GM12801 (cell line): Measurements from ENCODE around the gene THTPA.

Source experiments
- TF ChIP-seq, protein P1 (sequence below): IDR thresholded peaks from one replicate; pipeline ENCODE4 v1.5.1; 2011; ENCODE audit warnings: control low read depth; ENCODE audit not compliant: insufficient read length; ENCODE audit errors: extremely low read depth

Gene THTPA

DNA sequence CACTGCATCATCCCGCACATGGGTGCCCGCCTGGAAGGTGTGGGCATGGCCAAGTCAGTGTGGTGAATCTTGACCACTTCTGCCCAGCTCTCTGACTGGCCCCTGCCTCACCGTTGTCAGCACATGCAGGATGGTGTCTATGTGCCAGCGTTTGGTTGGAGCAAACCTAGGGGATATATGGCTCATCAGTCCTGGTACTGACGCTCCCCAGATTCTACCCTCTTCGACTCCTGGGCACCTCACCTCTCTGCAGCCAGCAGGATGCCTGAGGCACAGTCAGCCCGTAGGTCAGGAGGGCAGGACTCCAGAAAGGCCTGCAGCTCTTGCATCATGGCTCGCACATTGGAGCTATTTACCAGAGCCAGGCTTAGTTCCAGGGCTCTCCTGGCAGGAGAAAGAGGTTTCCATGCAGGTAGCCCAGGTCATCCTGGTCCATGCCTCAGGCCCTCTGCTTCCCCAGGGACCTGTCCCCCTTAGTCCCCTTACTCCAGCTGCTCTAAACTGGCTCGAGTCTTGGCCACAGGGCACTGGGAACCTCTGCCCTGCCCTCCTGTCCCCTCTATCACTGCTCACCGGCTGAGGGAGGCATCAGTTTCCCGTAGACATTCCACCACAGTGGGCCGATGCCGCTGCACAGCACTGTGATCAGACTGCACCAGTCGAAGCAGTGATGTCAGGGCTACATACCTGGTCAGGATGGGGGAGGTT is 7.6 kb downstream of the THTPA start:
- TF ChIP-seq, protein P1, sequence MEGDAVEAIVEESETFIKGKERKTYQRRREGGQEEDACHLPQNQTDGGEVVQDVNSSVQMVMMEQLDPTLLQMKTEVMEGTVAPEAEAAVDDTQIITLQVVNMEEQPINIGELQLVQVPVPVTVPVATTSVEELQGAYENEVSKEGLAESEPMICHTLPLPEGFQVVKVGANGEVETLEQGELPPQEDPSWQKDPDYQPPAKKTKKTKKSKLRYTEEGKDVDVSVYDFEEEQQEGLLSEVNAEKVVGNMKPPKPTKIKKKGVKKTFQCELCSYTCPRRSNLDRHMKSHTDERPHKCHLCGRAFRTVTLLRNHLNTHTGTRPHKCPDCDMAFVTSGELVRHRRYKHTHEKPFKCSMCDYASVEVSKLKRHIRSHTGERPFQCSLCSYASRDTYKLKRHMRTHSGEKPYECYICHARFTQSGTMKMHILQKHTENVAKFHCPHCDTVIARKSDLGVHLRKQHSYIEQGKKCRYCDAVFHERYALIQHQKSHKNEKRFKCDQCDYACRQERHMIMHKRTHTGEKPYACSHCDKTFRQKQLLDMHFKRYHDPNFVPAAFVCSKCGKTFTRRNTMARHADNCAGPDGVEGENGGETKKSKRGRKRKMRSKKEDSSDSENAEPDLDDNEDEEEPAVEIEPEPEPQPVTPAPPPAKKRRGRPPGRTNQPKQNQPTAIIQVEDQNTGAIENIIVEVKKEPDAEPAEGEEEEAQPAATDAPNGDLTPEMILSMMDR, result no peak

DNA sequence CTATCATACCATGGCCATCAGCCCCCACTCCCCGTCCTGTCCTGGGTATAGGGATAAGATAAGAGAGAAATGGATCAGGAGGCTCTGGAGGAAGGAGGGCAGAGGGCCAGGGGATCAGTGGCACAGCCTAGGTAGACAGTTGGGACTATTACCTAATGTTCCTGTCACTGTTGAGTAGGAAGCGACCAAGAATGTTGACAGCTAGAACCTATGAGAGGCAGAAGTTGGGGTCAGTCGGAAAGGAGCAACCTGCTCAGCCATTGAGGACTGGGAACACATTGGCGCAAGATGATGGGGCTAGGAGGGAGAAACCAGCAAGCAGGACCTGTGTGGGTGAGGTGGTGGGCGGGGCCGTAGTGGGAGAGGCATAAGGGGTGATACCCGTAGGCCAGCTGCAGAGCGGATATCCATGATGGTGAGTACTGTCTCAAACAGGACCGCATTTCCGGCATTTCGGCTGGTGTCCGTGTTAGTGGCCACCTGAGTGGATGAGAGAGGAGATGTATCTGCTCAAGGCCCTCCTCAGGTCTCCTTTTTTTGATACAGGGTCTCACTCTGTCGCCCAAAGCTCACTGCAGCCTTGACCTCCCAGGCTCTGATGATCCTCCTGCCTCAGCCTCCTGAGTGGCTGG is 8.2 kb downstream of the THTPA start:
- TF ChIP-seq, protein P1, result no peak

DNA sequence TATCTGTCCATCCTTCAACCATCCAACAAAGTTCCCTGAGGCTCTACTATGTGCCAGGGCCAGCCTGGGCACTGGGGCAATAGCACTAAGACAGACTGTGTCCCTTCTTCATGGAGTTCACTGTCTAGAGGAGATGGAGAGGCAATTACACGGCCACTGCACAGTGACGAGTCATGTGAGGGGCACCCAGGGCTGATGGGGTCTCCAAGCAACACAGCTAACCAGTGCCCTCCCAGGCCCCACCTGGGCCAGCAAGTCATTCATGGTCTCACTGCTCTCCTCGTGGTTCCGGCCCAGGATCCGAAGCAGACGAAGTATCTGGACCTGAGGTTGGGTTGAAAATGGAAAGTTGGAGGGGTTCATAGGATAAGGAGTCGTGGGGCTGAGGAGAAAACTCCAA is 8.8 kb downstream of the THTPA start:
- TF ChIP-seq, protein P1, result no peak

DNA sequence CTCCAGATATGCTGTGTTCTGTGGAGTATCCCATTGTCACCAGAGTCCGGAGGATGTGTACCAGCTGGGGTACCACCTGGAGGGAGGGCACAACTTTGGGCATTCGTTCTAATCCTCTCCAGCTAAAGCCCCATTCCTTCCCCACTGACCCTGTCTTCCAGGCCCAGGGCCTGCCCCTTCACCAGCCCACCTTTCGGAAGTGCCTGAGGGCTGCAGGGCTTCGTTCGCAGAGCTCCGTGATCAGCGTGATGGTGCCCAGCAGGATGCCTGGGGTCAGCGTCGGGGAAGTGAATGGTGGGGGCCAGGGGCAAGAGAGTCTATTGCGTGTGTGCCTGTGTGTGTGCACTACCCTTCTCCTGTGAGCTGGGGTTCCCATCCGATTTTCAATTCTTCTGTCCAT is 9.6 kb downstream of the THTPA start:
- TF ChIP-seq, protein P1, result no peak

DNA sequence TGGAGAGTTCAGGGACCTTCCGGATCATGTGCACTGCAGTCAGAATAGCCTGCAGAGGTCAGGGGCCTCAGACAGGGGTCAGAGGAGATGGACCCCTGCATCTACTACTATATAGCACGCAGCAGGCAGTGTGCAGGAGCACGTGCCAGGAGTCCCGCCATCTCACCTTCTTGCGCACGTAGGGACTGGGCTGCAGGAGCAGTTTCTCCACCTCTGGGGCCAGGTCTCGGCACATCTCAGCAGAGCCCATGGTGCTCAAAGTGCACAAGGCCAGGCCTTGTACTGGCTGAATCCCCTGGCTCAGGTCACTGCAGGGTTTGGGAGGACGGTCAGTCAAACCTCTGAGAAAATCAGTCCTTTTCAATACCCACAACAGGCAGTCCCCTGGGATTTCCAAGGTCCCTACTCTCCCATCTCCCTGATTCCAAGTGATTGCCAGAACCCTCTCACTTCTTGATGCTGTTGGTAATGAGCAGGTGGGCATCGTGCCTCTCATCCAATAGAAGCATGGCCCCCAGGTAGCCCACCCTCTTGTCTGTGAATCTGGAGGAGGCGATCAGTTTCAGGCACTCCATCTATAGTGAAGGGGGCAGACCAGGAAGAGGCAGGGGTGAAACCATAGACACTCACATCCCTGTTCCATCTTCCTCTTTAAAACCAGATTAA is 10.2 kb downstream of the THTPA start:
- TF ChIP-seq, protein P1, result no peak

DNA sequence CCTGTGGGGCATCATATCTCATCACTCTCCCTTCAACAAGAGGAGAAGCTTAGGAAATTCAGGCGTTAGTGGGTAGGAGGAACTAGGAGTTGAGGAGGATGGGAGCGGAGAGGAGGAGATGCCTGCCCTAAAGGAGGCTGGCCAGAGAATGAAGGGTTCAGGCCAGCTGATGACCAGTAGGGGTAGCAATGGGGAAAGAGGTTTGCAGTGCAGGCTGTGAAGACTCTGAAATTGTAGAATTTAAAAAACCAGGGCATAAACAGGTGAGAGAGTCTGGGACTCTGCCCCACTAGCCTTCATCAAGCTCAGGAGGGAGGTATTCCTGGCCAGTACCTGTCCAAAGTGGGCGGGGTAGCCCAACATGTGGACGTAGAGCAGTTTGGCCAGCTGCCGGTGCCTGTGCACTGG is 10.7 kb downstream of the THTPA start:
- TF ChIP-seq, protein P1, result no peak

DNA sequence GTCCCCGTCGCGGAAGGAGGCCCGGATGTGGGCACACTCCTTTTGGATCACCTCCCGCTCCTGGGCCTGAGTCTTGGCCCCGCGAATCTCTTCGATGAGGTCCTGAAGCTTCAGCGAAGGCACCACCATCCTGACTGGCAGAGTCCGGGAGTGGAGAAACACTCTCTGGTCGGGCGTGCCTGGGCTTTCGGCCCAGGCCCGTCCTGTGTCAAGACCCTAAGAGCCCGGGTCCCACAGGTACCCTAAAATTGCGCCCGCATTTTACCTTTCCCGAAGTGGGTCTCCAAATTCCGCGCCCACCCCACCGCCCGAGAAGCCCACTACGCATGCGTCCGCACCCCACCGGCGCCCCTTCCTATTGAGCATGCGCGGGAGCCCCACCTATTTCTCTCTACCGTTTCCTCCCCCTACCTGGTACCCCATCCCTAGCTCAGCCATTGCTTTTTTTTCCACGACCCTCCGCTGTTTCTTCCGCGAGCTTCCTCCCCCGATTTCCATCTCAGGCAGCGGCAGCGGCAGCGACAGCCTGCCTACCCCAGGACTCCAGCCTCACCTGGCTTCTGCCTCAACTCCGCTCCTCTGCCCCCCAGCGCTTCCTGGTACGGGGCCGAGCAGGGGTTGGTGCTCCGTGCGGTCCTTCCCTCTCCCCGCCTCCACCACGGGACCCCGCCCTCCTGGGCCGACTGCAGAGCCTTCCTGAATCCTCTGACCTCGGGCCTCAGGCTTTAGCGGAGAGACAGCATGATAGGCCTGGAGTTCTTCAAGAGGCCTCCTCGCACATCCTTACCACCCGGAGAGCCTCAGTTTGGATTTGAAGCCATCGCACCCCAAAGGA is 11.3 kb downstream of the THTPA start, which contains the start of gene AP1G2:
Gene AP1G2, minus strand, starts transcription at position 606 of the 835 bp plus-strand sequence. Its CDS starts 477 bp downstream, at position 129.
- TF ChIP-seq, protein P1, result no peak
